Loucy (cell line): ENCODE measurements around the gene HLA-DMB.

Experiments used
- EZH2phosphoT487 ChIP-seq: fragments of 200-600 bp; IDR thresholded peaks from 2 replicates; pipeline ENCODE4 v1.6.1; 2018; ENCODE audit warnings: antibody characterized with exemption, mild to moderate bottlenecking, moderate library complexity, borderline replicate concordance
- TF ChIP-seq, protein P1 (sequence below): fragments of 200-600 bp; sonication (generic); conservative IDR thresholded peaks from 2 replicates; pipeline ENCODE4 v1.5.1; 2014; ENCODE audit warnings: mild to moderate bottlenecking, antibody characterized with exemption, low read length

DNA sequence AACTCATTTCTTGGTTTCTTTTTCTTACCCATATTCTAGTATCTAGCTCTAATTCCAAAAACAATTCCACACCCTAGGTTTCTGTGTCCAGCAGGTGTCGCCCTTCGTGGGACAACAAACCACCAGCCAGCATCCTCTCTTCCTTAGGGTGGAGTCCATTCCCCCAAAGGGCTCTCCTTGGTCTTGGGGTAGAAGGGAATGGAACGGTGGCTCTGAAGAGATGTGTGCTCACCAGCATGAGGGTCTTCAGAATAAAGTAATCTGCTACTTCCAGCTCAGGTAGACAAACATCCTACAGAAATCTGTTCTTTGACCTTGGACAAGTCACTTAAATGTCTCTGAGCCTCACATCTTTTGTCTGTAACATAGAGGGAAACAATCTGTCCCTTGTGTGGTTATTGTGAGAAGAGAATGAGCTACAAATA lies 7.2 kb downstream of the HLA-DMB start:
- TF ChIP-seq, protein P1, sequence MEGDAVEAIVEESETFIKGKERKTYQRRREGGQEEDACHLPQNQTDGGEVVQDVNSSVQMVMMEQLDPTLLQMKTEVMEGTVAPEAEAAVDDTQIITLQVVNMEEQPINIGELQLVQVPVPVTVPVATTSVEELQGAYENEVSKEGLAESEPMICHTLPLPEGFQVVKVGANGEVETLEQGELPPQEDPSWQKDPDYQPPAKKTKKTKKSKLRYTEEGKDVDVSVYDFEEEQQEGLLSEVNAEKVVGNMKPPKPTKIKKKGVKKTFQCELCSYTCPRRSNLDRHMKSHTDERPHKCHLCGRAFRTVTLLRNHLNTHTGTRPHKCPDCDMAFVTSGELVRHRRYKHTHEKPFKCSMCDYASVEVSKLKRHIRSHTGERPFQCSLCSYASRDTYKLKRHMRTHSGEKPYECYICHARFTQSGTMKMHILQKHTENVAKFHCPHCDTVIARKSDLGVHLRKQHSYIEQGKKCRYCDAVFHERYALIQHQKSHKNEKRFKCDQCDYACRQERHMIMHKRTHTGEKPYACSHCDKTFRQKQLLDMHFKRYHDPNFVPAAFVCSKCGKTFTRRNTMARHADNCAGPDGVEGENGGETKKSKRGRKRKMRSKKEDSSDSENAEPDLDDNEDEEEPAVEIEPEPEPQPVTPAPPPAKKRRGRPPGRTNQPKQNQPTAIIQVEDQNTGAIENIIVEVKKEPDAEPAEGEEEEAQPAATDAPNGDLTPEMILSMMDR: peak; percentile 93
- no peak for TF ChIP-seq EZH2phosphoT487
